Peyer's patch (tissue), 4 donors: Measurements from ENCODE around the gene LRRC1.

Experiments
- CTCF ChIP-seq, 6 experiments: fragments of 450-650 bp in 4 of 6; fragments of 200-600 bp in 2 of 6; sonication (generic) in 1 of 6; IDR thresholded peaks; one replicate each; pipeline ENCODE4 v1.5.1; 2017 to 2019; ENCODE audit warnings: antibody characterized with exemption in 6 of 6, mild to moderate bottlenecking in 3 of 6, moderate library complexity in 1 of 6
- POLR2A ChIP-seq, 2 donors: fragments of 450-650 bp; IDR thresholded peaks; one replicate each; pipeline ENCODE4 v1.5.1; 2017; ENCODE audit warnings: antibody characterized with exemption in 2 of 2, mild to moderate bottlenecking in 2 of 2, moderate library complexity in 2 of 2

GRCh38 chr6:53840027-53840426 is 45.2 kb downstream of the LRRC1 start:
- TF ChIP-seq CTCF (IDR thresholded peaks at IDR 0.05) (no peak), POLR2A (IDR thresholded peaks at IDR 0.05) (no peak)
